ENCODE results near the gene POU2F3. TPM values are rescaled to one million over a fixed set of nuclear protein-coding genes. Genes with fewer than 3 reads are reported as not detected.
A peak's percentile ranks its signal among the peaks of the same experiment; 100 is the strongest.

Gene POU2F3
- total and polyA plus RNA-seq, 2 of the 13 experiments (the other 11 are each of a cell fraction or from before 2014, with no cell fraction given) = not detected

DNA sequence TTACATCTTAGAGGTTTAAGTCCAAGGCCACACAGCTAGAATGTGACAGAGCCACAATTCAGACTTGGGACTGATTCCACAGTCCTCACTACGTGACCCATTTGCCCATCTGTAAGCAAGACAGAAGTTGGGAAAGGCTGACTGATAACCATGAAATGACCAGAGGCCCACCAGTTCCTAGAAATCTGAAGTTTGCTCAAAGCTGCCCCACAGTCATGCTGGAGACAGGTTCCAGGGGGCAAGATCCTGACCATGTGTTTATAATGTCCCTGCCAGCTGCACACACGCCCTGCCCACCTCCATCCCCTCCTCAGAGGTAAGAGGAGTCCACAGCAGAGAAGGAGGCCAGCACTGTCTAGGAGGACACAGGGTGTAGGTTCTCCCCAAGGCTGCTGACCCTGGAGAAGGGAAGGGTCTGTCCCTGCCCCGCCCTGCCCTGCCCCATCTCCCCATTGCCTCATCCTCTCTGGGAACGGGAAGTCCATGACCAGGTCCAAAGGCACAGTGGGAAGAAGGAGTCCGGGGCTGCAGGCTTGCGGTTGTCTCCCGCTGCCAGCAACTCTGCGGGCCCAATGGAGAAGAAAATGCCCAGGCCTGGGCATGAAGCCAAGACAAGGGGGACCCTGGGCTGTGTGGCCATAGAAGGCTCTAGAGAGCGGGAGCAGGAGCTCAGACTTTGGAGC, 41.0 kb upstream of the POU2F3 start (continued):
- TF ChIP-seq, protein P1, sequence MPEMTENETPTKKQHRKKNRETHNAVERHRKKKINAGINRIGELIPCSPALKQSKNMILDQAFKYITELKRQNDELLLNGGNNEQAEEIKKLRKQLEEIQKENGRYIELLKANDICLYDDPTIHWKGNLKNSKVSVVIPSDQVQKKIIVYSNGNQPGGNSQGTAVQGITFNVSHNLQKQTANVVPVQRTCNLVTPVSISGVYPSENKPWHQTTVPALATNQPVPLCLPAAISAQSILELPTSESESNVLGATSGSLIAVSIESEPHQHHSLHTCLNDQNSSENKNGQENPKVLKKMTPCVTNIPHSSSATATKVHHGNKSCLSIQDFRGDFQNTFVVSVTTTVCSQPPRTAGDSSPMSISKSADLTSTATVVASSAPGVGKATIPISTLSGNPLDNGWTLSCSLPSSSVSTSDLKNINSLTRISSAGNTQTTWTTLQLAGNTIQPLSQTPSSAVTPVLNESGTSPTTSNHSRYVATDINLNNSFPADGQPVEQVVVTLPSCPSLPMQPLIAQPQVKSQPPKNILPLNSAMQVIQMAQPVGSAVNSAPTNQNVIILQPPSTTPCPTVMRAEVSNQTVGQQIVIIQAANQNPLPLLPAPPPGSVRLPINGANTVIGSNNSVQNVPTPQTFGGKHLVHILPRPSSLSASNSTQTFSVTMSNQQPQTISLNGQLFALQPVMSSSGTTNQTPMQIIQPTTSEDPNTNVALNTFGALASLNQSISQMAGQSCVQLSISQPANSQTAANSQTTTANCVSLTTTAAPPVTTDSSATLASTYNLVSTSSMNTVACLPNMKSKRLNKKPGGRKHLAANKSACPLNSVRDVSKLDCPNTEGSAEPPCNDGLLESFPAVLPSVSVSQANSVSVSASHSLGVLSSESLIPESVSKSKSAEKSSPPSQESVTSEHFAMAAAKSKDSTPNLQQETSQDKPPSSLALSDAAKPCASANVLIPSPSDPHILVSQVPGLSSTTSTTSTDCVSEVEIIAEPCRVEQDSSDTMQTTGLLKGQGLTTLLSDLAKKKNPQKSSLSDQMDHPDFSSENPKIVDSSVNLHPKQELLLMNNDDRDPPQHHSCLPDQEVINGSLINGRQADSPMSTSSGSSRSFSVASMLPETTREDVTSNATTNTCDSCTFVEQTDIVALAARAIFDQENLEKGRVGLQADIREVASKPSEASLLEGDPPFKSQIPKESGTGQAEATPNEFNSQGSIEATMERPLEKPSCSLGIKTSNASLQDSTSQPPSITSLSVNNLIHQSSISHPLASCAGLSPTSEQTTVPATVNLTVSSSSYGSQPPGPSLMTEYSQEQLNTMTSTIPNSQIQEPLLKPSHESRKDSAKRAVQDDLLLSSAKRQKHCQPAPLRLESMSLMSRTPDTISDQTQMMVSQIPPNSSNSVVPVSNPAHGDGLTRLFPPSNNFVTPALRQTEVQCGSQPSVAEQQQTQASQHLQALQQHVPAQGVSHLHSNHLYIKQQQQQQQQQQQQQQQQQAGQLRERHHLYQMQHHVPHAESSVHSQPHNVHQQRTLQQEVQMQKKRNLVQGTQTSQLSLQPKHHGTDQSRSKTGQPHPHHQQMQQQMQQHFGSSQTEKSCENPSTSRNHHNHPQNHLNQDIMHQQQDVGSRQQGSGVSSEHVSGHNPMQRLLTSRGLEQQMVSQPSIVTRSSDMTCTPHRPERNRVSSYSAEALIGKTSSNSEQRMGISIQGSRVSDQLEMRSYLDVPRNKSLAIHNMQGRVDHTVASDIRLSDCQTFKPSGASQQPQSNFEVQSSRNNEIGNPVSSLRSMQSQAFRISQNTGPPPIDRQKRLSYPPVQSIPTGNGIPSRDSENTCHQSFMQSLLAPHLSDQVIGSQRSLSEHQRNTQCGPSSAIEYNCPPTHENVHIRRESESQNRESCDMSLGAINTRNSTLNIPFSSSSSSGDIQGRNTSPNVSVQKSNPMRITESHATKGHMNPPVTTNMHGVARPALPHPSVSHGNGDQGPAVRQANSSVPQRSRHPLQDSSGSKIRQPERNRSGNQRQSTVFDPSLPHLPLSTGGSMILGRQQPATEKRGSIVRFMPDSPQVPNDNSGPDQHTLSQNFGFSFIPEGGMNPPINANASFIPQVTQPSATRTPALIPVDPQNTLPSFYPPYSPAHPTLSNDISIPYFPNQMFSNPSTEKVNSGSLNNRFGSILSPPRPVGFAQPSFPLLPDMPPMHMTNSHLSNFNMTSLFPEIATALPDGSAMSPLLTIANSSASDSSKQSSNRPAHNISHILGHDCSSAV (CRISPR knock-in tag; IDR thresholded peaks at IDR 0.05; ENCODE audit: borderline replicate concordance) = no peak
- no peak for TF ChIP-seq SP4 (CRISPR knock-in tag; IDR thresholded peaks at IDR 0.05)
- no peak for TF ChIP-seq KLF11 (CRISPR knock-in tag; IDR thresholded peaks at IDR 0.05)
- TF ChIP-seq FOSL2 (CRISPR knock-in tag; IDR thresholded peaks at IDR 0.05) = 0 out of 2 replicates have a peak, but pooled peaks have one; percentile 20
- peak; percentile 85; the same call in 1 of the 2 replicates for TF ChIP-seq ZBTB42 (CRISPR knock-in tag; IDR thresholded peaks at IDR 0.05)
- TF ChIP-seq MAF1 (CRISPR knock-in tag; IDR thresholded peaks at IDR 0.05; ENCODE audit: borderline replicate concordance) = no peak
- TF ChIP-seq, protein P2, sequence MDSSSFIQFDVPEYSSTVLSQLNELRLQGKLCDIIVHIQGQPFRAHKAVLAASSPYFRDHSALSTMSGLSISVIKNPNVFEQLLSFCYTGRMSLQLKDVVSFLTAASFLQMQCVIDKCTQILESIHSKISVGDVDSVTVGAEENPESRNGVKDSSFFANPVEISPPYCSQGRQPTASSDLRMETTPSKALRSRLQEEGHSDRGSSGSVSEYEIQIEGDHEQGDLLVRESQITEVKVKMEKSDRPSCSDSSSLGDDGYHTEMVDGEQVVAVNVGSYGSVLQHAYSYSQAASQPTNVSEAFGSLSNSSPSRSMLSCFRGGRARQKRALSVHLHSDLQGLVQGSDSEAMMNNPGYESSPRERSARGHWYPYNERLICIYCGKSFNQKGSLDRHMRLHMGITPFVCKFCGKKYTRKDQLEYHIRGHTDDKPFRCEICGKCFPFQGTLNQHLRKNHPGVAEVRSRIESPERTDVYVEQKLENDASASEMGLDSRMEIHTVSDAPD (CRISPR knock-in tag; IDR thresholded peaks at IDR 0.05) = no peak
- TF ChIP-seq, protein P3, sequence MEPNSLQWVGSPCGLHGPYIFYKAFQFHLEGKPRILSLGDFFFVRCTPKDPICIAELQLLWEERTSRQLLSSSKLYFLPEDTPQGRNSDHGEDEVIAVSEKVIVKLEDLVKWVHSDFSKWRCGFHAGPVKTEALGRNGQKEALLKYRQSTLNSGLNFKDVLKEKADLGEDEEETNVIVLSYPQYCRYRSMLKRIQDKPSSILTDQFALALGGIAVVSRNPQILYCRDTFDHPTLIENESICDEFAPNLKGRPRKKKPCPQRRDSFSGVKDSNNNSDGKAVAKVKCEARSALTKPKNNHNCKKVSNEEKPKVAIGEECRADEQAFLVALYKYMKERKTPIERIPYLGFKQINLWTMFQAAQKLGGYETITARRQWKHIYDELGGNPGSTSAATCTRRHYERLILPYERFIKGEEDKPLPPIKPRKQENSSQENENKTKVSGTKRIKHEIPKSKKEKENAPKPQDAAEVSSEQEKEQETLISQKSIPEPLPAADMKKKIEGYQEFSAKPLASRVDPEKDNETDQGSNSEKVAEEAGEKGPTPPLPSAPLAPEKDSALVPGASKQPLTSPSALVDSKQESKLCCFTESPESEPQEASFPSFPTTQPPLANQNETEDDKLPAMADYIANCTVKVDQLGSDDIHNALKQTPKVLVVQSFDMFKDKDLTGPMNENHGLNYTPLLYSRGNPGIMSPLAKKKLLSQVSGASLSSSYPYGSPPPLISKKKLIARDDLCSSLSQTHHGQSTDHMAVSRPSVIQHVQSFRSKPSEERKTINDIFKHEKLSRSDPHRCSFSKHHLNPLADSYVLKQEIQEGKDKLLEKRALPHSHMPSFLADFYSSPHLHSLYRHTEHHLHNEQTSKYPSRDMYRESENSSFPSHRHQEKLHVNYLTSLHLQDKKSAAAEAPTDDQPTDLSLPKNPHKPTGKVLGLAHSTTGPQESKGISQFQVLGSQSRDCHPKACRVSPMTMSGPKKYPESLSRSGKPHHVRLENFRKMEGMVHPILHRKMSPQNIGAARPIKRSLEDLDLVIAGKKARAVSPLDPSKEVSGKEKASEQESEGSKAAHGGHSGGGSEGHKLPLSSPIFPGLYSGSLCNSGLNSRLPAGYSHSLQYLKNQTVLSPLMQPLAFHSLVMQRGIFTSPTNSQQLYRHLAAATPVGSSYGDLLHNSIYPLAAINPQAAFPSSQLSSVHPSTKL (CRISPR knock-in tag; IDR thresholded peaks at IDR 0.05) = peak; percentile 42
- no peak for TF ChIP-seq ZFP90 (CRISPR knock-in tag; IDR thresholded peaks at IDR 0.05; ENCODE audit: borderline replicate concordance)
- TF ChIP-seq TAF1 (CRISPR knock-in tag; IDR thresholded peaks at IDR 0.05) = 0 out of 2 replicates have a peak, but pooled peaks have one; percentile 18
- TF ChIP-seq, protein P4, sequence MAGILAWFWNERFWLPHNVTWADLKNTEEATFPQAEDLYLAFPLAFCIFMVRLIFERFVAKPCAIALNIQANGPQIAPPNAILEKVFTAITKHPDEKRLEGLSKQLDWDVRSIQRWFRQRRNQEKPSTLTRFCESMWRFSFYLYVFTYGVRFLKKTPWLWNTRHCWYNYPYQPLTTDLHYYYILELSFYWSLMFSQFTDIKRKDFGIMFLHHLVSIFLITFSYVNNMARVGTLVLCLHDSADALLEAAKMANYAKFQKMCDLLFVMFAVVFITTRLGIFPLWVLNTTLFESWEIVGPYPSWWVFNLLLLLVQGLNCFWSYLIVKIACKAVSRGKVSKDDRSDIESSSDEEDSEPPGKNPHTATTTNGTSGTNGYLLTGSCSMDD (CRISPR knock-in tag; IDR thresholded peaks at IDR 0.05) = no peak
